Dendritic cell treated with granulocyte-macrophage colony-stimulating factor and Interleukin-4, amounts not matched to agents 40 ng/mL and 50 ng/mL, for 4 days (primary cell): ENCODE results near the gene B3GAT1.

Experiments
- H3K27ac Mint-ChIP-seq: one replicate; pipeline ENCODE4 v1.8.0; 2022; ENCODE audit warnings: mild to moderate bottlenecking, mixed read lengths
- H3K27me3 Mint-ChIP-seq: one replicate; pipeline ENCODE4 v1.8.0; 2022; ENCODE audit warnings: mild to moderate bottlenecking, mixed read lengths
- H3K36me3 Mint-ChIP-seq: one replicate; pipeline ENCODE4 v1.8.0; 2022; ENCODE audit warnings: low read depth, mixed read lengths
- H3K4me1 Mint-ChIP-seq: one replicate; pipeline ENCODE4 v1.8.0; 2022; ENCODE audit warnings: low read depth, mixed read lengths
- H3K4me3 Mint-ChIP-seq: one replicate; pipeline ENCODE4 v1.8.0; 2022; ENCODE audit warnings: mild to moderate bottlenecking, moderate library complexity, mixed read lengths
- H3K9me3 Mint-ChIP-seq: one replicate; pipeline ENCODE4 v1.8.0; 2022; ENCODE audit warnings: mixed read lengths
- intact Hi-C: fragments of 100-400 bp; cut with micrococcal nuclease; formaldehyde crosslinking; loops from one replicate; pipeline ENCODE4 v1.15.0; 2022

B3GAT1 gene

DNA sequence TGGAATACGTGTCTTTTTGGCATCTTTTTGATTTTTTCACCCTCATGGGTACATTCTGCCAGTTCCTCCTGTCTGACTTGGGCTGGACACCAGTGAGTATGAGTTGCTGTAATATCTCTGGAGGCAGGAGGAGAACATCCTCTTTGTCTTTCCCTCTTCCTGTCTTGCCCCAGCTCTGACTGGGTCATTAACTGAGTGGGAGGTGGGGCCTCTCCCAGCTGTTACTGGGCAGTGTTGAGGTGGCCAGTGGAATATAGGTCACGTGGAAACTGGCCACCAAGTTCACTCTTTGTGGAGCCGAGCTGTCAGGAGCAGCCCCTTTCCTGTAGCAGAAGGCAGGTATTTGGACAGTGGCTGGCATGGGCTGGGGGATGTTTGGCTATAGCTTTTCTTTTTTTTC is 78.1 kb downstream of the B3GAT1 start:
- Mint-ChIP-seq H3K9me3 (no peaks in the 10 kb centered on the region), H3K27me3 (peaks cover 62% of the 10 kb centered on the region), H3K4me3 (no peak overlapping the region), H3K4me1 (peaks cover 17% of the 10 kb centered on the region), H3K27ac (no peak overlapping the region), H3K36me3 (no peaks in the 10 kb centered on the region)
- intact Hi-C loops: no loop called here

DNA sequence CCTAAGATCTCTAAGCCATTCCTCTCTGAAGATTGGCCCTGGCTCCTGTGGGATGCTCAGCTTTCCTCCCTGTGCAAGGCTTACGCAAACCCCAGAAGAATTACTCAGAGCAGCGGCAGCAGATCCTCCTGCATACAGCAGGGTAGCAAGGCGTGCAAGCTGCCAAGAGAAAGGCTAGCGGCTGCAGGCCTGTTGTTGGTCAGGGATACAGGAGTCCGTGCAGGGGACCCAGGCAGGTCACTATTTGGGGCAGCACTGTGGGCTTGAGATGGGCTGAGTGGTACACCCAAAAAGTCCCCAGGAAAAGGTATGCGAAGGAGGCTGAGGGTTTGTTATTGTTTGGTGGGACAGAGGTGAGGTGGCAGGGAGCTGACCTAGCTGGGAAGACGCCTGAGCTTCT is 78.7 kb downstream of the B3GAT1 start:
- H3K27ac Mint-ChIP-seq: no peak overlapping the region
- peaks cover 62% of the 10 kb centered on the region for H3K27me3 Mint-ChIP-seq
- intact Hi-C loops: no loop called here
- H3K9me3 Mint-ChIP-seq: no peaks in the 10 kb centered on the region
- H3K36me3 Mint-ChIP-seq: no peaks in the 10 kb centered on the region
- H3K4me3 Mint-ChIP-seq: no peak overlapping the region
- peaks cover 17% of the 10 kb centered on the region for H3K4me1 Mint-ChIP-seq

DNA sequence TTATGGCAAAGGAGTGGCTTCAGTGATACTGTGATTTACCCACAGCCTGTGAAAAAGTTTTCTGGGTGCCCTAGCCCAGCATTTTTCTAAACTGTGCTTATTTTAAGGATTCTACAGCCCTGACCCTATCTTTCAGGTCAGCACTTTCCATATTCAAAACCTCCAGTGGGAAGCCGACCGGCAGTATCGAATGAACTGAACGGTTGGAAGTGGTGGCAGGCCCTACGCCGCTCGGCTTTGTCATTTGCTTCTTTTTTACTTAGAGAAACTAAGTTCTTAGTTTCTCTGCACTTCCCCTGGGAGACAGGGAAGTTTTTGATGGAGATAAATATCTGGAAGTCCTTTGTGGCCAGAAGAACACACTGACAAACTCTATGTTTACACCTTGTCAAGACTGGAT is 79.3 kb downstream of the B3GAT1 start:
- no peak overlapping the region for H3K27ac Mint-ChIP-seq

DNA sequence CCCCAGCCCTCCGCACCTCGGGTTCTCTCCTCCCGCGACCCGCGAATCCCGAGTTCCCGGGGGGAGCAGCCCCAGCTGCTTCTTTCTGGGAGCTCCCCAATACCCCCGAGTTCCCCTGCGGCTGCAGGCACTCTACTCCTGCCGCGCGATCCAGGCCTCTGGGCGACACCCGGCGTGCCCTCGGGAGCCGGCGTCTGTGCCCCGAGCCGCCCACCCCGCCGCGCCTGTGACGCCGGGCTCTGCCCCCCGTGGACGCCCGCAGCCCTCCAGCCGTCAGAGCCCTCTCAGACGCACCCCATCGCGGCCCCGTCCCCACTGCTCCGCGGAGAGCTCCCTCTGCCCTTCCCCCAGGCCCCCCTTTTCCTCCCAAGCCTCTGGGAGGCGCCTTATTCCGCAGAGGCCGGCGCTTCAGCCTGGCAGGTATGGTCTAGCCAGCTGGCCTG is 79.8 kb downstream of the B3GAT1 start:
- H3K4me3 Mint-ChIP-seq: peak overlapping the region; percentile 69
- H3K27me3 Mint-ChIP-seq: peaks cover 64% of the 10 kb centered on the region
- no peak overlapping the region for H3K27ac Mint-ChIP-seq

More for the DNA sequence above, 79.3 kb downstream of the B3GAT1 start:
- intact Hi-C loops: no loop called here
- no peaks in the 10 kb centered on the region for H3K9me3 Mint-ChIP-seq
- H3K4me3 Mint-ChIP-seq: peak overlapping the region; percentile 47
- H3K4me1 Mint-ChIP-seq: peaks cover 17% of the 10 kb centered on the region
- H3K27me3 Mint-ChIP-seq: peaks cover 62% of the 10 kb centered on the region
- H3K36me3 Mint-ChIP-seq: no peaks in the 10 kb centered on the region

DNA sequence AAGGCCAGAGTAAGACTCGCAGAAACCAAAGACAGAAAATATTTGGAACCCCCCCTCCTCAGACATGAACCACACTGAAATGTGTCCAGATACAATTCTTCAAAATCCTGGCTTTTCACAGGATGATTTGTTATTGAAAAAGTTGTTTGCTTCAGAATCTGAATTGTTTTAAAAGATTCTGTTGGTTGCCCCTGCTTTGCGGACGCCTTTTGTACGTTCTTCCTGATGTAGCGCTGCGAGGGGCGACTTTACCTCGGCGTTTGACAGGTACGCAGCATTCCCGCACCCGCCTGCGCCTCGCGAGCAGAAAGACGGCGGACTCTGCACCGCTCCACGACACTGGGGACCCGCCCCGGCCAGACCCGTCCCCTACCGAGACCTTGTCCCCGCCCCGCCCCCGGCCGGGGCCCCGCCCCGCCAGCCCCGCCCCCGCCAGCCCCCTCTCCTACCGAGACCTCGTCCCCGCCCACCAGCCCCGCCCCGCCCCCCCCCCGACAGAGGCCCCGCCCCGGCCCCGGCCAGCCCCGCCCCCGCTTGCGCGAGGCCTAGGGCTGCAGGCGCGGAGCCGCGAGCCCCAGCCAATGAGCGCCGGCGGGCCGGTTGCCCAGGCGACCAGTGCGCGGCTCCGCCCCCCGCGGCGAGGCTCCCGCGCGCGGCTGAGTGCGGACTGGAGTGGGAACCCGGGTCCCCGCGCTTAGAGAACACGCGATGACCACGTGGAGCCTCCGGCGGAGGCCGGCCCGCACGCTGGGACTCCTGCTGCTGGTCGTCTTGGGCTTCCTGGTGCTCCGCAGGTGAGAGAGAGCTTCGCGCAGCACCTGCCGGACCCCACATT is 80.5 kb downstream of the B3GAT1 start, which contains the start of gene GLB1L2:
GLB1L2 (plus strand) TSS at position 635 of the 835 bp plus-strand sequence; CDS start at position 709, 74 bp downstream.
- H3K36me3 Mint-ChIP-seq: no peaks in the 10 kb centered on the region
- peak within 1 kb of the TSS; percentile 69 for H3K4me3 Mint-ChIP-seq
- no peak within 1 kb of the TSS for H3K27ac Mint-ChIP-seq
- no peaks in the 10 kb centered on the region for H3K9me3 Mint-ChIP-seq
- intact Hi-C loops: no loop called here
- peaks cover 68% of the 10 kb centered on the region for H3K27me3 Mint-ChIP-seq
- peaks cover 17% of the 10 kb centered on the region for H3K4me1 Mint-ChIP-seq

More for the DNA sequence above, 79.8 kb downstream of the B3GAT1 start:
- intact Hi-C loops: no loop called here
- Mint-ChIP-seq H3K4me1 (peaks cover 17% of the 10 kb centered on the region), H3K36me3 (no peaks in the 10 kb centered on the region), H3K9me3 (no peaks in the 10 kb centered on the region)

DNA sequence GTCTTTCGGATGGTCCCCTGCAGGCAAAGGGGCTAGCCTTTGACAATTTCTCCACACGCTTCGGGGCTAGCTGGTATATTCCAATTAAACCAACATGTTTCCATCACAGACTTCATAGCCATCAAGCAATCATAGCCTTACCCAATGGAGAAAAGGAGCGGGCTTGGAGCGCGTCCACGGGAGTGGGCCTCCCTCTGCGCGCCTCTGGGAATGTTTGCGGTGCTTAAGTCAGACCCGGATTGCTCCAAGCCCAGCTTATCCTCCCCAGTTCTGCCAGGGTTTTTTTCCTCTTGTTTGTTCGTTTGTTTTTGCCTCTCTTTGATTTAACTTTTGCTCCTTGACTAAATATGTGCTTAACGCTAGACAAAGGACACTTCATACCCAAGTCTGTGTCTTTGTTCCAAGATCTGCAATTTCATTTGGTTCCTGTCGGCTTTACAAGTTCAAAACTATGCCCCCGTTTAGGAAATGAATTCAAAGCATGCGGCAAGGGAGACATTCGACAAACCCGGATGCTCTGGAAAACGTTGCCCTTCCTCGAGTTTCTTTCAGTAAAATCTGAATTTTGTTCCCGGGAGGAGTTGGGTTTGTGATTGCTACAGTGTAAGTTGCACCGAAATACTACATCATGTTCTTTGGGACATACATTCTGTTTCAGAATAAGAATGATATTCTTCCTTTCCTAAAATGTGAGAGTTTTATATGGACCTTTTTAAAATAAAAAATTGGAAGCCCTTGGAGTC is 81.3 kb downstream of the B3GAT1 start:
- intact Hi-C loops: no loop called here
- no peak overlapping the region for H3K4me3 Mint-ChIP-seq
- H3K27me3 Mint-ChIP-seq: peaks cover 64% of the 10 kb centered on the region
- peaks cover 17% of the 10 kb centered on the region for H3K4me1 Mint-ChIP-seq
- H3K27ac Mint-ChIP-seq: no peak overlapping the region
- no peaks in the 10 kb centered on the region for H3K36me3 Mint-ChIP-seq
- no peaks in the 10 kb centered on the region for H3K9me3 Mint-ChIP-seq
